Smooth muscle cell (in vitro differentiated cells): ENCODE results near the gene XYLT2. TPM values are rescaled to one million over a fixed set of nuclear protein-coding genes. Genes with fewer than 3 reads are reported as not detected.
"Not testable (repeated sequence)": the region's sequence is repeated elsewhere in the genome, so short reads cannot be mapped to it uniquely, and the experiment has no call there.

Source experiments
- DNase-seq: peaks from one replicate; lab custom pipeline; 2025; ENCODE audit not compliant: unreplicated experiment; lab: John Stamatoyannopoulos, UW
- H2AFZ ChIP-seq: fragments of 200-600 bp; sonication (generic); 2 replicates; pipeline ENCODE4 v1.6.0; 2016; ENCODE audit warnings: antibody characterized with exemption, low read depth, mild to moderate bottlenecking
- H3F3A ChIP-seq: fragments of 200-600 bp; sonication (generic); 2 replicates; pipeline ENCODE4 v1.6.0; 2017; ENCODE audit warnings: antibody characterized with exemption, low read depth
- H3K27ac ChIP-seq: fragments of 200-600 bp; sonication (generic); 2 replicates; pipeline ENCODE4 v1.5.1; 2016; ENCODE audit warnings: low read depth, mild to moderate bottlenecking
- H3K27me3 ChIP-seq: fragments of 200-600 bp; sonication (generic); 2 replicates; pipeline ENCODE4 v1.6.1; 2016; ENCODE audit warnings: low read depth, mild to moderate bottlenecking
- H3K36me3 ChIP-seq: fragments of 200-600 bp; sonication (generic); 2 replicates; pipeline ENCODE4 v1.5.1; 2016; ENCODE audit warnings: low read depth
- H3K4me1 ChIP-seq: fragments of 200-600 bp; sonication (generic); 2 replicates; pipeline ENCODE4 v1.5.1; 2016; ENCODE audit warnings: low read depth
- H3K4me2 ChIP-seq: fragments of 200-600 bp; sonication (generic); 2 replicates; pipeline ENCODE4 v1.6.0; 2016; ENCODE audit warnings: mild to moderate bottlenecking
- H3K4me3 ChIP-seq: fragments of 200-600 bp; sonication (generic); 2 replicates; pipeline ENCODE4 v1.5.1; 2016; ENCODE audit warnings: mild to moderate bottlenecking
- H3K79me2 ChIP-seq: fragments of 200-600 bp; sonication (generic); 2 replicates; pipeline ENCODE4 v1.6.0; 2016; ENCODE audit warnings: low read depth, mild to moderate bottlenecking
- H3K9ac ChIP-seq: fragments of 200-600 bp; sonication (generic); 2 replicates; pipeline ENCODE4 v1.6.0; 2016; ENCODE audit warnings: low read depth
- H3K9me3 ChIP-seq: fragments of 200-600 bp; sonication (generic); replicated peaks from 2 replicates; pipeline ENCODE4 v1.5.1; 2016; ENCODE audit warnings: low read depth
- H4K20me1 ChIP-seq: fragments of 200-600 bp; sonication (generic); 2 replicates; pipeline ENCODE4 v1.6.0; 2016; ENCODE audit warnings: low read depth
- CTCF ChIP-seq: fragments of 200-600 bp; sonication (generic); IDR thresholded peaks from 2 replicates; pipeline ENCODE4 v1.5.1; 2017; ENCODE audit warnings: borderline replicate concordance, mild to moderate bottlenecking, antibody characterized with exemption; ENCODE audit not compliant: insufficient read depth, poor library complexity, severe bottlenecking
- WGBS: methylation state at CpG from one replicate; pipeline ENCODE4 v1.1.7; 2016; ENCODE audit warnings: low lambda C conversion rate; 5-methylcytosine and 5-hydroxymethylcytosine counted together
- polyA plus RNA-seq: library from polyadenylated mRNA; unstranded; fragments of >200 nt; fragmentation: Nextera tagmentation; extraction: Ambion mirVana; gene quantifications from 2 replicates; pipeline ENCODE4 v1.2.1, GENCODE V29; 2016
- total RNA-seq: library from RNA; depleted of rRNA; stranded (reverse); fragments of >200 nt; gene quantifications from 2 replicates; pipeline ENCODE4 v1.2.3, GENCODE V29; 2014

The XYLT2 gene
- total and polyA plus RNA-seq, 2 experiments from 2014 or later: 32.3 to 34.3 TPM

DNA sequence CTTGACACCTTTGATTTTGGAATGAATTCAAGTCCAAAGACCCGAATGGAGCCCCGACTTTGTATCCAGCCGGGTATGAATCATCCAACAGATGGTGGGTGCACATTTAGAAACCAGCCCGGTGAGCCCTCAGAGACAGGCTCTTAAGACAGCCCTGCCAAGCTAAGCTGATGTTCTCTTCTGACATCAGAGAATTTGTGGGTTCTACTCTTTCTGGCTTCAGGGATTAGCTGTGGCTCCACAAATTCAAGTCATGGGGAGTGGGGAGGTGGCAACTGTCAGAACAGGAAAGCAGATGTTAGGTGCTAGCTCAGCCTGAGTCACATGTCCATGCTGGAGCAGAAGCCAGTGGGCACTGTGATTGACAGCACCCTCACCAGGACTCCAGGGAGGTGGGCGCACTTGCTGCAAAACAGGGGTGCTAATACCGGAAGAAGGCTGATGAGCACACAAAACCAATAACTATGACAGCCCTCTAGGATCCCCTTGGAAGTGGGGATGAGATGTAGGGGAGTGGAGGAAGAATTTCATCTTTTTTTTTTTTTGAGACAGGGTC is 31.4 kb upstream of the XYLT2 start:
- no peak overlapping the region for H2AFZ ChIP-seq
- H3K9ac ChIP-seq: no peak overlapping the region
- no peak for TF ChIP-seq CTCF
- no peaks in the 10 kb centered on the region for H3K36me3 ChIP-seq
- peaks cover 8% of the 10 kb centered on the region for H3F3A ChIP-seq
- H3K9me3 ChIP-seq: no peaks in the 10 kb centered on the region
- H3K27me3 ChIP-seq: no peaks in the 10 kb centered on the region
- 83% methylated on average over 6 of the region's 6 CpGs for WGBS
- no peak for DNase-seq
- no peak overlapping the region for H3K4me3 ChIP-seq
- no peaks in the 10 kb centered on the region for H3K79me2 ChIP-seq
- H3K27ac ChIP-seq: no peak overlapping the region
- H3K4me2 ChIP-seq: no peak overlapping the region
- H4K20me1 ChIP-seq: no peaks in the 10 kb centered on the region
- peaks cover 8% of the 10 kb centered on the region for H3K4me1 ChIP-seq

- Histone ChIP-seq H3K4me2 (no peak overlapping the region), H3K27ac (no peak overlapping the region), H3K4me1 (peaks cover 8% of the 10 kb centered on the region), H3K27me3 (no peaks in the 10 kb centered on the region), H3K9ac (no peak overlapping the region), H3K4me3 (no peak overlapping the region), H3K9me3 (no peaks in the 10 kb centered on the region), H3K79me2 (no peaks in the 10 kb centered on the region), H3F3A (peaks cover 8% of the 10 kb centered on the region), H4K20me1 (no peaks in the 10 kb centered on the region), H2AFZ (no peak overlapping the region), H3K36me3 (no peaks in the 10 kb centered on the region)
- DNase-seq: no peak
- WGBS: 48% methylated on average over 3 of the region's 3 CpGs
- no peak for TF ChIP-seq CTCF
These were observed 29.8 kb upstream of the XYLT2 start for GRCh38 chr17:50316016-50316587.

- H3K4me2 ChIP-seq, H3K36me3 ChIP-seq, H3K9me3 ChIP-seq, H3K4me3 ChIP-seq, H3K9ac ChIP-seq, H3F3A ChIP-seq, H3K27me3 ChIP-seq, H3K4me1 ChIP-seq, DNase-seq, H3K27ac ChIP-seq, H4K20me1 ChIP-seq, H3K79me2 ChIP-seq, H2AFZ ChIP-seq: not testable (repeated sequence)
- WGBS: 88% methylated on average over 2 of the region's 2 CpGs
These were observed 29.3 kb upstream of the XYLT2 start for GRCh38 chr17:50316660-50317059.

- Histone ChIP-seq H2AFZ (no peak overlapping the region), H3K36me3 (no peaks in the 10 kb centered on the region), H3K4me3 (no peak overlapping the region), H3K9me3 (no peaks in the 10 kb centered on the region), H3K79me2 (no peaks in the 10 kb centered on the region), H3K4me2 (no peak overlapping the region), H3K27me3 (no peaks in the 10 kb centered on the region), H3K9ac (no peak overlapping the region), H3K4me1 (peaks cover 8% of the 10 kb centered on the region), H3K27ac (no peak overlapping the region), H3F3A (peaks cover 8% of the 10 kb centered on the region), H4K20me1 (no peaks in the 10 kb centered on the region)
- DNase-seq: no peak
- WGBS: 78% methylated on average over 2 of the region's 2 CpGs
- no peak for TF ChIP-seq CTCF
These were observed 28.8 kb upstream of the XYLT2 start for GRCh38 chr17:50317121-50317520.
